GM23248 (cell line): ENCODE results near the gene SLC24A4.

Experiments
- EZH2 ChIP-seq: fragments of 200-600 bp; sonication (generic); IDR thresholded peaks from 2 replicates; pipeline ENCODE4 v1.6.1; 2018; ENCODE audit warnings: antibody characterized with exemption, mild to moderate bottlenecking; ENCODE audit not compliant: insufficient read depth, poor library complexity, severe bottlenecking
- EZH2phosphoT487 ChIP-seq: fragments of 200-600 bp; sonication (generic); IDR thresholded peaks from 2 replicates; pipeline ENCODE4 v1.6.1; 2018; ENCODE audit warnings: antibody characterized with exemption, moderate library complexity, mild to moderate bottlenecking, low read depth; ENCODE audit not compliant: insufficient read depth

GRCh38 chr14:92493024-92493423 is 170.1 kb downstream of the SLC24A4 start:
- TF ChIP-seq EZH2 = no peak
- TF ChIP-seq EZH2phosphoT487 = no peak
